Amygdala (tissue), 56 donors: ENCODE data around the gene PIGN.

Source experiments
- DNase-seq, 56 donors: peaks; one replicate each; lab custom pipeline; 2025; lab: John Stamatoyannopoulos, UW

PIGN gene

GRCh38 chr18:62018759-62019041, 168.2 kb downstream of the PIGN start:
- DNase-seq: no peak

GRCh38 chr18:62018034-62018758, 168.7 kb downstream of the PIGN start:
- DNase-seq: no peak

DNA sequence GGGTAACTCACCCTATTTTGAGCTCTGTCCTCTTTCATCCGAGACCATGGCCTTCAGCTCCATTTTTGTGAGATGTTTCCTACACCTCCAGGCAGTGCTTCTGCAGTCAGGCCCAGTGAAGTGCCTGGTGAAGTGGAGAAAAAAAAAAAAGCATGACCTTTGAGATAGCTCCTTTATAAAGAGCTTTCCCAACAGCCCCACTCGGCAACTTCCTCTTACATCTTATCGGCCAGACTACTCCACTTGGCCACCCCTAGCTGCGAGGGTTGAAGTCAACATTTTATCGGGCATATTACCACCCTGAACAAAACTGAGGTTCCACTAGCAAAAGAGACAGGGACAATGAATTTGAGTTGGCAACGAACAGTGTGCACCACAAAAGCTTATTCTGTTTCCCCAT, 169.2 kb downstream of the PIGN start:
- DNase-seq: no peak

GRCh38 chr18:62011416-62011815, 175.4 kb downstream of the PIGN start:
- no peak for DNase-seq

DNA sequence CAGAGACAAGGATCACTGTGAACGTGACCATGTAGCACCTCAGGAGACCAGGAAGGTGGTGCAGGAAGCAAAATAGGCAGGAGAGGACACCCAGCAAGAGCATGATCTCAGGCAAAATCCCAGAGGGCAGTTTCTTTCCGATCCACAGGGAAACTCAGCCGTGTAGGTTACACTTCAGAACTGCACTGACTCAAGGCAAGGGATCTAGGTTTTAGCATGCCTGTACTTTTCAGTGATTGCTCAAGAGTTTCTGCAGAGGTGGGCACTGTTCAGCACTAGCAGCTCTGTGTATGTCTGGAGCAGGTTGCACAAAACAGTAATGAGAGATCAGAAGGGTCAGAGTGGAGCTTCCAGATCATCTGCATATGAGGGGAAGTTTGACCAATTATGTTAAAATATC, 177.3 kb downstream of the PIGN start:
- DNase-seq: no peak

DNA sequence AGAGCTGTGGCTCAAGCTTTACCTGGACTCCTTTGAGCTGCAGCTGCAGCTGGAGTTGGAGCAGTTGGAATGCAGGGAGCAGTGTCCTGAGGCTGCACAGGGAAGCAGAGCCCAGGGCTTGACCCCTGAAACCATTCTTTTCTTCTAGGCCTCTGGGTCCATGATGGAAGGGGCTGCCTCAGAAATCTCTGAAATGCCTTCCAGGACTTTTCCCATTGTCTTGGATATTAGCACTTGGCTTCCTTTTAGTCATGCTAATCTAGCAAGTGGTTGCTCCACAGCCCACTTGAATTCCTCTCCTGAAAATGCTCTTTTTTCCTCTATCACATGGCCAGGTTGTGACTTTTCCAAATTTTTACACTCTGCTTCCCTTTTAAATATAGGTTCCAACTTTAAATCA, 185.5 kb downstream of the PIGN start:
- DNase-seq: no peak

GRCh38 chr18:61998957-61999356, 187.9 kb downstream of the PIGN start:
- no peak for DNase-seq

DNA sequence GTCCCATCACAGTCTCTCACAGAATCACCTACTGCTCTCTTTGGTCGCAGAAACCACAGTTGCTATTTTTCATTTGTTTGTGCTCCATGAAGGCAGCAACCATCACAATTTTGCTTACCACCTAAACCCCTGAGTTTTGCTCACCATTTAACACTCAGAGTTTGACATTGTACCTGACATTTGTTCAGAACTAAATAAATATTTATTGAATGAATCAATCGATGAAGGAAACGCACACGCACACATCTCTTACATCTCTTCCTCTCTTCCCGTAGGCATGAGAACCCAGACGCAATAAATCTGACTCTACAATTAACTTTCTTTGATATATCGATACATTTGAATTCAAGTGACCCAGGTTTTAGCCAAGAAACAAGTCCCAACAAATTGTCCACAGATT, 188.5 kb downstream of the PIGN start:
- no peak for DNase-seq

- no peak for DNase-seq
Measured at GRCh38 chr18:61995618-61996017, 191.2 kb downstream of the PIGN start.

DNA sequence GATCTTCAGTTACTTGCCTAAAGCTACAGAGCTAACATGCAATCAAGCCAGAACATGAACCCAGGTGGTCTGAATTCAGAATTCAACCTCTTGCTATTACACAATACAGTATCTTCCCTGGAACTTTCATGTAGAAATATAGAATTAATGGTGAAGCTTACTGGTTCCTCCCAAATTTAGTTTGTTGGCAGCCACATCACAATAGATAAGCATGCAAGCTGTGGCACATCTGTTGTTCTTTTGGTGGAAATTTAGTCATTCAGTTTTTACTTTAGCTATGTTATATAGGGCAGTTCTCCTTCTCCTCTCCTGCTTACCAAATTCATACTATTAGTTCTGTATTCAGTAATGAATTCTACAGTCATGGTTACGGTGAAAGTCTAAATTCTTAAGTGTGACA, 193.0 kb downstream of the PIGN start:
- DNase-seq: no peak

DNA sequence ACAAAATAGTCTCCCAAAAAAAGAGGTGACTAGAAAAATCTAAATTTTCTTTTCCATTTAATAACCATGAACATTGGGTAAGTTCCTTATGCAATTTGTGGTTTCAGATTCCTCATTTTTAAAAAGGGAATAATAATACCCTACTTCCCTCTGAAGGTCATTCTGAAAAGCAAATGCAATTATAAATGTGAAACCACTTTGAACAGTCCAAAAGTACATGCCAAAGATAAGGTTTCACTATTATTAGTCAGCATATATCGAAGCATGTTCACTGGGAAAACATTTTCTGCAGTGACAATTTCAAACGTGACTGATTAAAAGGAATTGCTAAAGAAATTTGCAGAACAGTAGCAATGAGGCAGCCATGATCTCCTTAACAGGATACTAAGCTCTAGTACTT, 193.9 kb downstream of the PIGN start:
- DNase-seq: no peak

DNA sequence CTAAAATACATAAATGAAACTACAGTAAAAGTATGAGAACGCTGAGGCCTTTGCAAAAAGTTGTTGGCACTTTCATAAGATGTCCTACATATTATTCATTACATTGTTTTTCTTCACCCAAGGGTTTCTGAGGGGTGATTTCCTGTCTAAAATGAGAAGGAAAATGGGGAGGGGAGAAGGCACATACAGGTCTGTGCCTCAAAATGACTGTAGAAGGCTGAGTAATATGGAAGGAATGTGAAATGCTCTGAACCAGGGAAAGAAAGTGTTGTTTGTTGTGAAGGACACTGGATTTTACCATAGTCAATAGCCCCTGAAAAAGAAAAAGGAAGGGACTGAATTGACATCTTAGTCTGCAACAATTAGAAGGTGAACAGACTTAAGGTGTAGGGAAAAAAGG, 194.6 kb downstream of the PIGN start:
- DNase-seq: no peak

GRCh38 chr18:61991836-61992235, 195.0 kb downstream of the PIGN start:
- no peak for DNase-seq

DNA sequence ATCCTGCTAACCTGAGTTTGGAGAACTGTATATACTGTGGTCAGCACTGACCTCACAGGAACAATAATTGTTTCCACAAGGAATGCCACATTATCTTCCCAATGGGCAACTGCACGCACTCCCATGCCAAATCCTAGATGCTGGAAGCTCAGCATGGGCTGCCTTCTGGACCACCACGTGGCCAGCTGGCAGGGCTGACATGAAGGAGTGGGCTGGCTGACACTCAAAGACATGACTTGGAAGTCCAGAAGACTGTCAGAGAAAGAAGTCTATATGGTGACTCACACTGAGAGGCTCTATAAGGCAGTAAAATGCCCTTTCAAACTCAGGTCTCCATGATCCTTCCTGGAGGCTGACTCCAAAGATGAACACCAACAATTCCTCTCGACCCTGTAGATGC, 195.7 kb downstream of the PIGN start:
- DNase-seq: no peak
